NCI-H128 (cell line): Measurements from ENCODE around the gene SYMPK.
A peak's percentile ranks its signal among the peaks of the same experiment; 100 is the strongest.
"Not testable (repeated sequence)": the region's sequence is repeated elsewhere in the genome, so short reads cannot be mapped to it uniquely, and the experiment has no call there.

ENCODE experiments used
- DNase-seq: peaks from one replicate; lab custom pipeline; 2025; ENCODE audit not compliant: unreplicated experiment; lab: John Stamatoyannopoulos, UW

SYMPK gene

DNA sequence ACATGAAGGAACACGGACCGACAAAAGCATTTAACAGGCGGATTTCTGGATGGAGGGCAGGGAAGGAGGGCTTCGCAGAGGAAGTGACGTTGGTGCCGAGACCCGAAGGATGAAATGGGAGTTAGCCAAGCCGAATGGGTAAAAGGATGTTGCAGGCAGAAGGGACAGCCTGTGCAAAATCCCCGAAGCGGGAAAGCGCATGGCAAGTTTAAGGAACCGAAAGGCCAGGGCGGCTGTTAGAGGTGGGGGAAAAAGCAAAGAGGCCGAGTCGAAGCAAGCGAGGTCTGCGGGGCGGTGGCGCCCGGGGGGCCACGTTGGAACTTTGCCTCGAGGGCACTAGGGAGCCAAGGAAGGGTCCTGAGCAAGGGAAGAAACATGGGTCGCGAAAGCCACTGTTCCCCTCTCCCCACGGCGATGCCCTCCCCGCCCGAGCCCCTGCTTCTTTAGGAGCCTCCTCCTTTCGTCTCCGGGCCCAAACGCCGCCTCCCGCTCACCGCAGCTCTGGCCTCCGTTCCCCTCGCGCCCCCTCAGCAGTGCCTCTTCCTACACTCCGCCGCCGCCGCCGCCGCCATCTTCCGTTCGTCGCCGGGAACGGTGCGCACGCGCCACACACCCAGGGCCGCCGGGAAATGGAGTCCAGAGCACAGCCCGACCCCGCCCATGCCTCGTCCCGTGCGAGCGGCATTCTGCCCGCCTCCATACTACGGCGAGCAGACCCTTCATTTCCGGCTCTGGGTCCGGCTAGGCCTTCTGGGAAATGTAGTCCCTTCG, at the start of gene SYMPK:
TSS of gene SYMPK (minus strand) at position 584 of the 771 bp plus-strand sequence. CDS start 8,652 bp downstream, outside the sequence.
- DNase-seq: peak; percentile 97

DNA sequence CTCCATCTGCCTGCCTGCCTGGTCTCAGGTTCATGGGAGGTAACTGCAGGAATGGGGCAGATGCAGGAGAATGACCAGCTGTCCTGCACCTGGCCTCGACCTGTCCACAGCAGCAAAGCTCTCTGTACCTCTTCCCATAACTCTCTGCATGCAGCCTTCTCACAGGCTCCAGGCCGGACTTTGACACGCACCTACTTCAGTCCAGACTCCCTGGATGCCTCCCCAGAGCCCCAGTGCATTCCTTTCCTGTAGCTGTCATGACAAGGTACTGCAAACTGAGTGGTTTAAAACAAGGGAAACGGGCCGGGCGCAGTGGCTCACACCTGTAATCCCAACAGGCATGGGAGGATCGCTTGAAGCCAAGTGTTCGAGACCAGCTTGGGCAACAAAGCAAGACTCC, 48.3 kb upstream of the SYMPK start:
- DNase-seq: no peak

DNA sequence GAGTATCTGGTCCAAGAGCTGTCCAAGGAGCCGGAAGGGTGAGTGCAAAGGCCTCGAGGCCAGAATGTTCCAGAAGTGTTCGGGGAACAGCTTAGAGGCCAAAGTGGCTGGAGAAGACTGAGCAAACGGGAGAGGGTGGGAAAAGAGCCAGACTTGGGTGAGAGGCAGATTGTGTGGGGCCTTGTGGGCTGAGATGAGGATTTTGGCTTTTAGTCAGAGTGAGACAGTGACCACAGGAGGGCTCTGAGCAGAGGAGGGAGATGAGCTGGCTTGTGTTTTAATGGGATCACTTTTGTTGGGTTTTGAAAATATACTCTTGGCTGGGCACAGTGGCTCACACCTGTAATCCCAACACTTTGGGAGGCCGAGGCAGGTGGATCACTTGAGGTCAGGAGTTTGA, 46.0 kb upstream of the SYMPK start:
- no peak for DNase-seq

DNA sequence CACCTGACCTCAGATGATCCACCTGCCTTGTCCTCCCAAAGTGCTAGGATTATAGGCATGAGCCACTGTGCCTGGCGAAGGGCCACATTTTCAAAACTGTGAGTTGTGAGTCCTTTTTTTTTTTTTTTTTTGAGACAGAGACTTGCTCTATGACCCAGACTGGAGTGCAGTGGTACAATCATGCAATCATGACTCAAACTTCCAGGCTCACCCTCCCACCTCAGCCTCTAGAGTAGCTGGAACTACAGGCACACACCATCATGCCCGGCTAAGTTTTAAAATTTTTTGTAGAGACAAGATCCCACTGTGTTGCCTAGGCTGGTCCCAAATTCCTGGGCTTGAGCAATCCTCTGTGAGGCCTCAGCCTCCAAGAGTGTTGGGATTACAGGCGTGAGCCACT, 43.3 kb upstream of the SYMPK start:
- DNase-seq: no peak

DNA sequence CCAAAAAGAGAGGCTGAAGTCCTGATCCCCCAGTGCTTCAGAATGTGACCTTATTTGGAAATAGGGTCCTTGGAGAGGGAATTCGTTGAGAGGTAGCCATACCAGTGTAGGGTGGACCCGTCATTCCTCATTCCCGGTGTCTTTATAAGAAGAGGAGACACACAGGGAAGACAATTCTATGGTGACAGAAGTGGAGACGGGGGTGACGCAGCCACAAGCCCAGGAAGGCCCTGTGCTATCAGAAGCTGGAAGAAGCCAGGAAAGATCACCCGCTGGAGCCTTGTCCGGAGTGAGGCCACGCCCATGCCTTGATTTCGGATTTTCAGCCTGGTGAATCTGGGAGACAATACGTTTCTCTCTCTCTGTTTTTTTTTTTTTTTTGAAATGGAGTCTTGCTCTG, 42.1 kb upstream of the SYMPK start:
- DNase-seq: no peak

DNA sequence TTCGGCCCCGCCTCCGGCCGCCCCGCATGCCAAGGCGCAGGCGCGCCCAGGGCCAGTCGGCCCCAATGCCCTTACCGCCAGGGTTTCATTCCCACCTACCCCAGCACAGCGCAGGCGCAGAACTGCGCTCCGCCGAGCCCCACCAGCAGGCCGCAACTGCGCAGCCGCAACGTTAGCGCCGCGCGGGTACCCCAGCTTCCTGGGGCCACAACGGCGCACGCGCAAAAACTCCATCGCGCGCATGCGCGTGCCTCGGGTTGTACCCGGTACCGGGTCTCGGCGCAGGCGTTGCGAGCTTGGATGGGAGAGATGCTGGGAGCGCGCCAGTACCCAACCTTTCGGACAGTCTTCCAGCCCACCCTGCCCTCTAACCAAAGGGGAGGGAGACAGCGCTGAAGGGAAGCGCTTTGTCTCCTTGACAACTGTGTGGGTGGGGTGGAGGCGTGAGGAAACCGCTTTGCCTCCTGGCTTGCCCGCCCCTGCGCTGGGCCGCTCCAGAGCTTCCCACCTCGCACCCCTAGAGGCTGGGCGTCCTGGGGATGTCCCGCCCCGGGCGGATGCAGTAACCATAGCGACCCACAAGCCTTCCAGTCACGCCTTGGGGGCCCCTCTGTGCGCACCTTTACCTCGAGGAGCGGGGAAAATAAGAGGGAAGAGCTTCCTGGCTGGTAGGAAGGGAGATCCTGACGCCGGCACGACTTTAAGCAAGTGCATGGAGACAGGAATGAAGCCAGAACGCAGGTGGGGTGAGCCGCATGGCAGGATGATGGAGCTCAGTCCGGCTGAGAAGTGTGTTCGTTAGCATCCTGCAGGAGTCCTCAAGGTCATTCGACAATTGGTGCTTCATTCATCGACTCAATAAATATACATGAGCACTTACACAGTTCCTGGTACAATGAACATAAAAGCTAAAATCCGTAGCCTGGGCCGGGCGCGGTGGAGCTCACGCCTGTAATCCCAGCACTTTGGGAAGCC, 40.0 kb upstream of the SYMPK start:
- peak; percentile 96 for DNase-seq

GRCh38 chr19:45901912-45902650, 39.1 kb upstream of the SYMPK start, which contains the start of gene MYPOP:
Gene MYPOP, minus strand, starts transcription at chr19:45902613. Its CDS starts 840 bp downstream, at chr19:45901773.
- no peak for DNase-seq

GRCh38 chr19:45901432-45901911, 38.5 kb upstream of the SYMPK start:
- no peak for DNase-seq

DNA sequence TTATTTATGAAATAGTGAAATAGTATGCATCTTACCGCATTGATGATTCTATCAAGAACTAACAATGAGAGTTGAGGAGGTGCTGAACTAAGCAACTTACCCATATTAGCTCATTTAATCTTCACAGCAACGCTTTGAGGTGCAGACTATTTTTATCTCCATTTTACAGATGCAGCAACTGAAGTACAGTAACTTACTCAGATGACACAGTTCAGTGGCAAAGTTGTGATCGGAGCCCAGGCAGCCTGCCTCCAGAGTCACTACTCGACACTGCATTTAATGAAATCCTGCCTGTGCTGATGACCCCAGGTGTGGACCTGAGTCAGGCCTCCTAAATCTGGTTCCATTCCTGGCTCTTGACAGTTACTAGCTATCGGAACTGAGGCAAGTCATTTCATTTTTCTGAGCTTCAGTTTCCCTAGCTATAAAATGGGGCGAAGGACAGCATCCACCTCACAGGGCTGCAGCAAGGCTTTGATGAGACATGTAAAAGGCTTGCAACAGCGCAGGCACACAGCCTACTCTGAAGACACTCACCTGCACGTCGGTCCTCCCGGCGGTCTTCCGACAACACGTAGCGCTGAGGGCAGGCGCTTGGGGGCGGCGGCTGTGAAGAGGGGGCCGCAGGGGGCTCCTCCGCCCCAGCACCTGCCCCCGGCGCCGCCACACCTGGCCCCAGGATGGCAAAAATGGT, 37.9 kb upstream of the SYMPK start:
- DNase-seq: no peak

DNA sequence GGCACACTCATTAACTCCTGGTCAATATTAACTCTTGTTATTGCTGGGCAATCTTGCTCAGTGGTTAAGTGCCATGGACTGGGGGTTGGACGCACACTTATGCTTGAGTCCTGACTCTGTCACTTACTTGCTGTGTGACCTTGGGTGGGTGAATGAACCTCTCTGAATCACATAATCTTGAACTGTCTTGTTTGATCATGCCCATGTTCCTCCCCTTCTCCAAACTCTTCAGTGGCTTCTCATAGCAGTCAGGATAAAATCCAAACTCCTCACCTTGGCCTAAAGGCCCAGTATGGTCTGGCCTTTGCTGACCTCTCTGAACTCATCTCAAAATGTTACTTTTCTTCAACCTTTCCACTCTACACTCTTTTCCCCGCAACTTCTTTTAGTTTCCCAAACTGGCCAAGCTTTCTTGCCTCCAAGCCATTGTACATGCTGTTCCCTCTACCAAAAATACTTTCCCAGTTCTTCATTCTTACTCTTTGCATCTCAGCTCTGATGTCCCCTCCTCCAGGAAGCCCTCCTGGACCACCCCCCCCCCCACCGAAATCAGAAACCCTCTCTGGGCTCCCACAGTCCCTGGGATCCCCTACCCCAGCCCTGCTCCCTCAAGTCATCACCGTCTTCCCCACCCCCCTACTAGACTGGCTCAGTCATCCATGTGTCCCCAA, 37.1 kb upstream of the SYMPK start:
- no peak for DNase-seq

DNA sequence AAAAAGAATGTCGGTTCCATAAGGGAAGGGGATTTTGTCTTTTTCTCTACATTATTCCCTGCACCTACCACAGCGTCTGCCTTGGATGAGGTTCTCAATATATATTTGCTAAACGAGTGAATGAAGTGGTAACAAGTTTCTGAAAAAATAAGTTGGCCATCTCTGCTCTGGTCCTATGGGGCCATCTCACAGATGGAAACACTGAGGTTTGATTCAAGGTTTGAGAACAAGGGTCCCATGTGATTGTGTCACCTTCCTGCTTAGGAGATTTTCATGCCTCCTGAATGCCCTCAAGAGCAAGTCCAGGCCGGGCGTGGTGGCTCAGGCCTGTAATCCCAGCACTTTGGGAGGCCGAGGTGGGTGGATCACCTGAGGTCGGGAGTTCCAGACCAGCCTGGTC, 36.3 kb upstream of the SYMPK start:
- DNase-seq: no peak

DNA sequence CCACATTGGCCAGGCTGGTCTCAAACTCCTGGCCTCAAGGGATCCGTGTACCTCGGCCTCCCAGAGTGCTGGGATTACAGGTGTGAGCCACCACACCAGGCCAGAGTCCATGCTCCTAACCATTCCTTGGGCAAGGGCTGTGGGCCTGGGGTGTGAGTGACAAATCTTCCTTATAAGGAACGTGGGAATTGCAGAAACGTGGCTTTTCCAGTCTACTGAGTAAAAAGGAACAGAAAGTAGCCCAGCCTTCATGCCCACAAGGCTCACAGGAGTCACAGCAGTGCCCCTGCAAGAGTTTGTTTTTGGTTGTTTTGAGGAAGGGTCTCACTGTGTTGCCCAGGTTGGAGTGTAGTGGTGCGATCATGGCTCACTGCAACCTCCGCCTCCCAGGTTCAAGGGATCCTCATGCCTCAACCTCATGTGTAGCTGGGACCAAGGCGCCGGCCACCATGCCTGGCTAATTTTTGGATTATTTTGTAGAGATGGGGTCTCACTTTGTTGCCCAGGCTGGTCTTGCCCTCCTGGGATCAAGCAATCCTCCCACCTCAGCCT, 34.4 kb upstream of the SYMPK start:
- DNase-seq: no peak

DNA sequence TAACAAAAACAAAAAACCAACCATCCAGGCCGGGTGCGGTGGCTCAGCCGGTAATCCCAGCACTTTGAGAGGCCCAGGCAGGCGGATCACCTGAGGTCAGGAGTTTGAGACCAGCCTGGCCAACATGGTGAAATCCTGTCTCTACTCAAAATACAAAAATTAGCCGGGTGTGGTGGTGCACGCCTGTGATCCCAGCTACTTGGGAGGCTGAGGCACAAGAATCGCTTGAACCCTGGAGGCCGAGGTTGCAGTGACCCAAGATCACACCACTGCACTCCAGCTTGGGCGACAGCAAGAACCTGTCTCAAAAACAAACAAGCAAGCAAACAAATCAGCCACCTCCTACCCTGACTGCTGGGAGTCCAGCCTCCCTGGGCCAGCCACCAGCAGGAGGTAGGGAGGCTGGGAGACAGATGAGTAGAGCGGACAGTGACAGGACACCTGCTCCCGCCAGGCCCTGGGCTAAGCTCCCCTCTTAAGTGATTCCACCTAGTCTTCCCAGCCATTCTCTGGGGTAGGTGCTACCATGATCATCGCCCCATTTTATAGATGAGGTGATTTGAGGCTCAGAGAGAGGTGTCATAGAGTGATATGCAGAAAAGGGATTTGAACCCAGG, 33.1 kb upstream of the SYMPK start:
- not testable (repeated sequence) for DNase-seq

- DNase-seq: no peak
Measured at GRCh38 chr19:45895519-45895972, 32.6 kb upstream of the SYMPK start.

DNA sequence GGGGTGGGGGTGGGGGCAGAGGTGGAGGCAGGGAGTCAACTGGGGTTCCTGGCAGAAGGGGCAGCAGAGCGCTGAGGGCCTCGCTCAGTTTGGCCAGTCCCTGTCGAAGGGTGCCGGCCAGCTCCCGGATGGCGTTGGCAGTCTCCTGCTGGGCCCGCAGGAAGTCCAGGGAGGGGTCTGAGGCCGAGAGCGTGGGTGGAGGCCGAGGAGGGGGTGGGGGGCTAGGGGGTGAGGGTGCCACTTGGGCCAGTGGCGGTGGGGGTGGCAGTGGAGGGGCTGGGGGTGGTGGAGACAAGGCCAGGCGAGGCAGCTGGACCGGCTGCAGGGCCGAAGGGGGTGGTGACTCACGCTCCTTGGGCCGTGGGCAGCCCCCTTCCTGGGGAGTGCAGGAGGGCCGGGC, 27.9 kb upstream of the SYMPK start:
- DNase-seq: no peak

- no peak for DNase-seq
Measured at GRCh38 chr19:45889210-45889885, 26.4 kb upstream of the SYMPK start.

DNA sequence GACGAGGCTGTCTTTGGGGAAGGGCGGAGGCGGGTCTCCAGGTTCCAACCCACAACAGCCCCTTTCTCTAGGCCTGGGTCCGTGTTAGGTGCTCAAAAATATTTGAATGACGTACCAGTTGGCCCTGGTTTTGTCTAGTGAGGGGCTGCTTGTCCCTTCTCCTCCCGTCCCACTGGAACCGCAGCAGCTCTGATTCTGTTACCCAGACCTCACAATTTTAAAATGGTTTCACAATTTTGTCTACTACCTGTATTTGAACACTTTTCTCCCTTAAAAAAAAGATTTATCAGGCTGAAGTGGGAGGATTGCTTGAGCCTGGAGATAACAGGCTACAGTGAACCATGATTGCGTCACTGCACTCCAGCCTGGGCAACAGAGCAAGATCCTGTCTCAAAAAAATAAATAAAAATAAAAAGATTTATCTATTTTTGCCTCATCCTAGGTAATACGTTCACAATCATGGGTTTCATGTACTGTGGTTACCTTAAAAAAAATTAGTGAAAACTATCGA, 24.3 kb upstream of the SYMPK start:
- no peak for DNase-seq
